Measurements from ENCODE around the gene HMGN4.

- no peak for TF ChIP-seq ZNF644 (tag; IDR thresholded peaks at IDR 0.05; ENCODE audit: low read depth)
- TF ChIP-seq SIN3A (IDR thresholded peaks at IDR 0.05; ENCODE audit: borderline replicate concordance in 2 of 2, control insufficient read depth in 1 of 2, low read depth in 2 of 2, low read length in 2 of 2): no peak
- TF ChIP-seq POLR2AphosphoS5 (IDR thresholded peaks at IDR 0.05; ENCODE audit: control insufficient read depth, insufficient read depth, low read depth, low read length): no peak
- TF ChIP-seq CTCF (IDR thresholded peaks at IDR 0.05 in 2 of 3, conservative IDR thresholded peaks at IDR 0.05 in 1 of 3; ENCODE audit: insufficient read depth in 2 of 3, low read depth in 1 of 3, low read length in 3 of 3): no peak
- TF ChIP-seq NRF1 (conservative IDR thresholded peaks at IDR 0.05 in 1 of 2, IDR thresholded peaks at IDR 0.05 in 1 of 2): no peak
- no peak for TF ChIP-seq WHSC1 (IDR thresholded peaks at IDR 0.05; ENCODE audit: low read length)
- TF ChIP-seq NR2F6 (CRISPR knock-in tag; IDR thresholded peaks at IDR 0.05): no peak
These were observed 13.3 kb upstream of the HMGN4 start for GRCh38 chr6:26524722-26525370.

Measured in K562 (cell line).